GM08714 (cell line): ENCODE data around the gene PEX10.

Experiments used
- H3K4me3 ChIP-seq: fragments of 200-500 bp; sonication (Bioruptor generic); 2 replicates; pipeline ENCODE4 v1.5.1; 2014; ENCODE audit warnings: mild to moderate bottlenecking, low read length, inconsistent platforms
- ZNF274 ChIP-seq: IDR thresholded peaks from 2 replicates; pipeline ENCODE4 v1.6.1; 2012; ENCODE audit warnings: mild to moderate bottlenecking, low read depth, low read length

The PEX10 gene

DNA sequence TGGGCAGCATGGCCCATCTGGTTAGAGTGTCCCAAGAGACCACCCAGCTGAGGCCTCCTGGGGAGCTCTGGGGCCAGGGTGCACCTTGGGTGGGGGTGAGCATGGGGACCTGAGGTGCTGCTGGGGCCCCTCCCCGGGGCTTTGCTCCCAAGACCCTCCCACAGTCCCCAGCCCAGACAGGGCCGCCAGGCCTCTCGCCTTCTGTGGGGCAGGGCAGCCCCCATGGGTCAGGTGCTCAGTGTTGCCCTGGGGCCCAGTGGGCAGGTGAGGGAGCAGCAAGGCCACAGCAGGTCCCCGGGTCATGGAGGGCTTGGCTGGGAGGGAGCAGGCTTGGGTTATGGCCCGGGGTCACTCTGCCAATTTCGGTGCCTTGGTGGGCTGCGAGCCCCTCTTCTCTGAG, 24.5 kb upstream of the PEX10 start:
- no peak for TF ChIP-seq ZNF274

DNA sequence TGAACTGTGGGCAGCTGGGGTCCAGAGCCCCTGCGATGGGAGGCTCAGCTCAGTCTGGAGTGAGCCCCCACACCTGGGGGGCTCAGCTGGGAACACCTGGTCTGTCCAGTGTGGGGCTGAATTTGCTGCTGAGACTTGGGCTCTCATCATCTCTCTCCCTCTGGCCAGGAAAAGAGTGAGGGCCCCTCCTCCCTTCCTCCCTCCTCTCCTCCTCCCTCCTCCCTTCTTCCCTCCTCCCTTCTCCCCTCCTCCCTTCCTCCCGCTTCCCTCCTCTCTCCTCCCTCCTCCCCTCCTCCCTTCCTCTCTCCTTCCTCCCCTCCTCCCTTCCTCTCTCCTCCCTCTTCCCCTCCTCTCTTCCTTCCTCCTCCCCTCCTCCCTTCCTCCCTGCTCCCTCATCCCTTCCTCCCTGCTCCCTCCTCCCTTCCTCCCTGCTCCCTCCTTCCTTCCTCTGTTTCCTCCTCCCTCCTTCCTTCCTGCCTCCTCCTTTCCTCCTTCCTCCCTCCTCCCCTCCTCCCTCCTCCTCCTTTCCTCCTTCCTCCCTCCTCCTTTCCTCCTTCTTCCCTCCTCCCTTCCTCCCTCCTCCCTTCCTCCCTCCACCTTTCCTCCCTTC, 23.5 kb upstream of the PEX10 start:
- no peak for TF ChIP-seq ZNF274
- no peak overlapping the region for H3K4me3 ChIP-seq

More for the DNA sequence above, 24.5 kb upstream of the PEX10 start:
- no peak overlapping the region for H3K4me3 ChIP-seq

DNA sequence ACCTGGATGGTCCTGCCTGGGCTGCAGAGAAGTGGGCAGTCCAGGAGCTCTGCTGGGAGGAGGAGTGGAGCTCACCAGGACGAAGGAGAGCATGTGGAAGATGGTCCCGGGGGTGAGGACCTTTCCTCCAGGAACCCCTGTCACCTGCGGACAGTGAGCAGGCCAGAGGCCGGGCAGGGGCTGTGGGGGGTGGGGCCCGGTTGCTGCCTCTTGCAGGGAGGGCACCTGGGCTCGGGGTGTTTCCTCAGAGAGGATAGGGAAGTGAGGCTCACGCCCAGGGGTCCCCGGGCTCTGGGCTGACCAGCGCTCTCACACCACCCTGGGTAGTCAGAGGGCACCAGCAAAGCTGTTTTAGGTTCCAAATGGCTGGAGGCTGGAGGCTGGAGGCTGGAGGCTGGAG, 22.7 kb upstream of the PEX10 start:
- TF ChIP-seq ZNF274: no peak
- no peak overlapping the region for H3K4me3 ChIP-seq

DNA sequence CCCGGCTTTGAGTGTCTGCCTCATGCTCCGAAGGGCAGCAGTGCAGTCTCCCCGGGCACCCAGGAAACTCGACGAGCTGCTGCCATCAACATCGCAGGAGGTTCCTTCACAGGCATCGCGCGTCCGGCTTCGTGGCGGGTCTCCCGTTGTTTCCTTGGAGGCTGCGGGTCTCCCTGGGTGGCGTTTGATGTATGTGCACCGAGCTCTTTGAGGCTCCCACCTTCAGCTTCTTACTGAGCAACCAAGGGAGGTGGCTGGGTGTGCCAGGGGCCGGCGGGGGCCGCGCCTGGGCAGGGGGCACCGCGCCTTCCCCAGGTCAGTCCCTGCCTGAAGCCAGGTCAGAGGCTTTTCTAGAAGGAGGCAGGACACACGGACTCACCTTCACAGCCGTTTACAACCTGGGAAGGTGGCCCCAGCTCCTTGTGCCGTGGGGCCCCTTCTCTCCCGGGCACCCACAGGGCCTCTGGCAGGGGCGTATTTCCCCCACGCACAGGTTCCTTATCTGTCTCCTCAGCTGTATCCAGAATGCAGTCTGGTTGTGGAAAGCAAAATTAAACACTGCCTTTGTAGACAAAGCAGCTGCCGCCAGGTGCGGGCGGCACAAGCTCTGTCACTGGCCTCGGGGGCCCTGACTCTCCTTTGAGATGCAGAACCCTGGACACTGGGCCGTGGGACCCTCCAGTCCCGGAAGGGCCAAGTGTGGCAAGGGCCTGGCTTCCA, 21.7 kb upstream of the PEX10 start:
- no peak for TF ChIP-seq ZNF274
- H3K4me3 ChIP-seq: no peak overlapping the region

DNA sequence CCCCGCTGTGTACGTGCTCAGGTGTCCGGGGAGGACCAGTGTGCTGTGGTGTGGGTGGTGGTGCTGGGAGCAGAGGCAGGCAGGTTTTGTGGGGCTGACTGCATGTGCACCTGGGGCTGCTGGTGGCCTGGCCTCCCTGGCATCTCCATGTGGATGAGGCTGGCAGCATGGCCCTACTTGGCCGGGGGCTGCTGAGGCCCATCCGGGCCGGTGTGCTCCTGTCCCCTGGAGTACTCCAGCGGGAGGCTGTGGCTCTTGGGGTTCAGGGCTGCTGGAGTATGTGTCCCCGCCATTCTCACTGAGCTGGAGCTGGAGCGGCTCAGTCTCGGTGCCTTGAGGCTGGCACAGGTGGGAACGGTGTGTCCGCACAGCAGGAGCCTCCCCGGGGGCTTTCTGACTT, 20.8 kb upstream of the PEX10 start:
- TF ChIP-seq ZNF274: no peak
- H3K4me3 ChIP-seq: no peak overlapping the region

DNA sequence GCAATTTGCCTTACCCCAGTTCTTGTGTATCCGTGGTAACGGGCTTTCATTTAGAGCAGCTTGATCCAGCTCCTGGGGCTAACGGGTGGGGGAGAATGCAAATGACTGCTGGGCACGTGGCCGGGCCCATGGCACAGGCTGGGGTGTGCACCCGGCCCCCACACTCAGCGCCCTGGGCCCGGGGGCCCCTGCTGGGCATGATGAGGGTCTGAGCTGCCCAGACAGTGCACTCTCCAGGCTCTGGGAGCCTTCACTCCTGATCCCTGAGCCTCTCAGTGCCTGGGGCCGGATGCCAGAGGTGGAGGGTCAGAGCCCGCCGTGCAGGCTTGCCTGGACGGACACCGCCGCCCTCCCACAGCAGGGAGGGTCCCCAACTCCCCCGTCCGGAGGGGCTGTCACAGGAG, 20.1 kb upstream of the PEX10 start:
- TF ChIP-seq ZNF274: no peak
- H3K4me3 ChIP-seq: no peak overlapping the region

DNA sequence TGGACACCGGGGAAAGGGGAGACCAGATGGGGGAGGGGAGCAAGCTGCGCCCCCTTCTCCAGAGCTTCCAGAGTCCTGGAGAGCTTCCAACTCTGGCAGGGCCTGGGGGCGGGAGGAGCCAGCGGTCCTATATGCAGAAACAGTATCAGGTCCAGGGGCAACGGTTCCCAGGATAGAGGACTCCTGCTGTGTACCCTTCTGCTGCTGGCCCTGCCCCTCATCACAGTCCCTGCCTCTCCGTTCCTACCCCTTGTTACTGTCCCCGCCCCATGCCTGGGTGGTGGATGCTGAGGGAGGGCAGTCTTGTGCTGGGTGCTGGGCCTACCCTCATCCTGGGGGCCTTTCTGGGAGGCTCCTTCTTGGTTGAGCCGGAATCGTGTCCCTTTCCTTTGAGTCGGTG, 19.2 kb upstream of the PEX10 start:
- no peak overlapping the region for H3K4me3 ChIP-seq
- no peak for TF ChIP-seq ZNF274

DNA sequence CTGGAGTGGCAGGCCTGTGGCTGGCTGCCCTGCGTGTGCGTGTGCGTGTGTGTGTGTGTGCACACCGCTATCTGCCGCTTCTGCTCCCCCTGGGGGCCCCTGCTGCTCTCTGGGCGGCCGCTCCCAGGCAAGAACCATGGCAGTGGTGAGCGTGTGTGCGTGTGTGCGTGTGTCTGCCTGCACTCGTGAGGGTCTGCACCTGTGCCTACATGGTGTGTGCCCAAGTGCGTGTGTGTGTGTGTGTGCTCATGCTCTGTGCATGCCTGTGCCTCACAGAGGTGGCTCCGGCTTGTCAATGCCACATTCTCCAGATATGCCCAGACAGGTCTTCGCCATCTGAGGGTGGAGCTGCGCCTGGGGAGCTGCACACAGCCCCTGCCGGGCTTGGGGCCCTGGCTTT, 18.7 kb upstream of the PEX10 start:
- no peak for TF ChIP-seq ZNF274
- no peak overlapping the region for H3K4me3 ChIP-seq

DNA sequence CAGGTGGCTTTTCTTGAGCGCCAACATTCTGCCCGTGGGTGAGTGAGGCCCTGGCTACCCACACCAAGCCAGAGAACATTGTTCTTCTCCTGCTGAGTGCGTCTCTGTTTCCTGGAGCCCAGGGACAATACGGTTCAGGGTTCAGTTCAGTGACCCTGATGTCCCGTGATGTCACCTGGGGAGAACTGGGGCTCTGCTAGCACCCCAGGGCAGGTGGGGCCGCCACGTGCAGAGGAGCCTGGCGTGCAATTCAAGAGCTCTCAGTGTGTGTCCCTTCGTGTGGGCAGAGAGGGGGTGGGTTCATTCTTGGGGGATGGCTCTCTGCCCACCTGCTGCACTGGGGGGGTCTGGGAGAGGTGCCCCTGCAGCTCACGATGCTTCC, 18.2 kb upstream of the PEX10 start:
- no peak for TF ChIP-seq ZNF274
- no peak overlapping the region for H3K4me3 ChIP-seq

DNA sequence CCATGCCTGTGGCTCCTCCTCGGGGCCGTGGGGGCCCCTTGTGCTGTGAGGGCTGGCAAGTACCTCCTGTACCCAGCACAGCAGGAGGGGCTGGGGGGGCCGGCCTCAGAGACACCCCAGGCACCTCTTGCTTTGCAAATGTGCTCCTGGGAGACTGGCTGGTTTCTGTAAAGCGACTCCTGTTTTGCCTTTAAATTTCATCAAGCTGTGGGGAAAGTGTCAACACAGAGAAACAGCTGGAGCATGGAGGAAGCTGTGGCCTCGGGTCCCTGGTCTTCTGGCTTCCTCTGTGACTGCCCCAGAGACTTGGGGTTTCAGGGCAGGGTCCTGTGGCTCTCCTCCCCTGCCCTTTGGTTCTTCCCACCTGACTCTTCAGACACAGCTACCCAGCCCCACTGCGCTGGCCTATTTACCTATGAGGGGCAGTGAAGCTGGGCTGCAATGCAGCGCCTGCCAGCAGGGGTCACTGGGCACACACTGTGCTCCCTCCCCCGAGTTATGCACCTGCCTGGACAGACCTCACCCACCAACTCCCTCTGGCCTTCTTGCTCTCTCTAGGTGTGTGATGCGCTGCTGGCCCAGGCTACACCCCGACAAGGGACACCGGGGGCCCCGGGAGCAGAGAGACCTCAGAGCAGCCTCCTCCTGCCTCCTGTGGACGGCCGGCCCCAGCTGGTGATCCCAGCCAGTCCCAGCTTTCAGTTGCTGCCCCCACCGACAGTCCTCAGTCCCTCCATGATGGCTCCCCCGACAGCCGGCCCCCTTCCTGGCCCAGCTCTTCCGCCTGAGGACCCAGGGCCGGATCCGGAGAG, 17.6 kb upstream of the PEX10 start:
- H3K4me3 ChIP-seq: no peak overlapping the region
- no peak for TF ChIP-seq ZNF274

DNA sequence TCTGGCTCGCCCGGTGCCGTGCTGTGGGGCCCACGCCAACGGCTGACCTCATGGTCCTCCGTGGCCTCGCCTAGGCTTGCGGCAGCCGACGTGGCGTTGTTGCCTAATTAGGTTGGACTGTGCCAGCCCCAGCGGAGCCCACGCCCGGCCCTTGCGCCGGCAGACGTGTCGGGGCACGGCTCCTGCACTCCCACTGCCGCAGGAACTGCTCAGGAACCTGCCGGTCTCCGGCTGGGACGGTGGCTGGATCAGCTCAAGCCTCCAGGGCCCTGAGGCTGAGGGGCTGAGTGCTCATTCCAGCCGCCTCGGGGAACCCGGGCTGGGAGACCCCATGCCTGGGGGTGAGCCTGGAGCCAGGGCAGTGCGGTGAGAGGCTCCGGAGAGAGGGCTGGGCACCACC, 16.1 kb upstream of the PEX10 start:
- no peak for TF ChIP-seq ZNF274
- no peak overlapping the region for H3K4me3 ChIP-seq

DNA sequence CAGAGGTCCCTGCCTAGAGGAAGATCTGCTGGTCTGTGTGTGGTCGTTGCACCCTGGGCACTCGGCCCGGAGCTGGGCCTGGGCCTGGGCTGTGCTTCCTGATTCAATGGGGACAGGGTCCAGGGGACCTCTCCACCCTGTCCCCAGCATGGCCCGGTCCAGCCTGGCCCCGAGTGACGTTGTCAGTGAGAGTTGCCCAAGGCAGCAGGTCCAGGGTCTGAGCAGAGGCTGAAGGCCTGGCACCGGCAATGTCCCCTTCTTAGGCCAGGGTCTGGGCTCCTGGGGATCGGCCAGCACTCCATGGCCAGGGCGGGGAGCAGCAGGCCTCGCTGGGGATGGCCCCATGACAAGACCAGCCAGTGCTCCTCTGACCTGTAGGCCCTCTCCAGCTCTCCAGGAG, 15.6 kb upstream of the PEX10 start:
- H3K4me3 ChIP-seq: no peak overlapping the region
- no peak for TF ChIP-seq ZNF274

DNA sequence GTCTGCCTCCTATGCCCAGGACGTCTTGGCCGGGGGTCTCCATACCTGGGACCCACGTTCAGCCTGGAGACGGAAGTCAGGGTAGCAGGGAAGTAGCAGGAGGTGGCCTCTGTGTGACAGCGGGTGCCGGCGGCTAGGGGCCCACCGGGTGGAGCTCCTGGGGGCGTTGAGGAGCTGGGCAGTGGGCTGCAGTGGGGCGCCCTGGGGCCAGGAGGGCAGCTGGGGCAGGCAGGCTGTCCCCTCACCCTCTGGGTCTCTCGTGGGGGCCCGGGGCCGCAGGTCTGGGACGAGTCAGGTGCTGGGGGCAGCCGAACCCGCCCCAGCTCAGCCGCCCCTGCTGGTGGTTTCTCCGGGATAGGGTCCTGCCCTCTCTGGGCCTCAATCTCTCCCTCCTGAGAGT, 14.7 kb upstream of the PEX10 start:
- no peak for TF ChIP-seq ZNF274
- no peak overlapping the region for H3K4me3 ChIP-seq

DNA sequence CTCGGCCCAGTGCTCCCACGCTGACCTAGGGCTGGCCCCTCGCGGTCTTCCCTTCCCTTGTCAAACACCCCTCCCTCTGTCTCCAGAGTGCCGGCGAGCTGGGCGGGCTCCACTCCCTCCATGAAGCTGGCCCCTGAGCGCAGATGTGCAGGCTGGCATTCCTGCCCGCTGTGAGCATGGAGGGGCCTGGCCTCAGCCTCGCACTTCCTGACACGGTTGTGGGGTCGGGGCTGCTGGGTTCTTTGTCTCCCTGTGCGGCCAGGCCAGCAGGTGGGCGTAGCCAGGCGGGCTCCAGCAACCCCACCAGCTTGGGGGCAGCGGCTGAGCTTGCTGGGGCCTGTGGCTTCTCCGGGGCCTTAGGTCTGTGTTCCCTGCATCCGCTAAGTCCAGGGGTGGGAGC, 14.2 kb upstream of the PEX10 start:
- no peak overlapping the region for H3K4me3 ChIP-seq
- no peak for TF ChIP-seq ZNF274

DNA sequence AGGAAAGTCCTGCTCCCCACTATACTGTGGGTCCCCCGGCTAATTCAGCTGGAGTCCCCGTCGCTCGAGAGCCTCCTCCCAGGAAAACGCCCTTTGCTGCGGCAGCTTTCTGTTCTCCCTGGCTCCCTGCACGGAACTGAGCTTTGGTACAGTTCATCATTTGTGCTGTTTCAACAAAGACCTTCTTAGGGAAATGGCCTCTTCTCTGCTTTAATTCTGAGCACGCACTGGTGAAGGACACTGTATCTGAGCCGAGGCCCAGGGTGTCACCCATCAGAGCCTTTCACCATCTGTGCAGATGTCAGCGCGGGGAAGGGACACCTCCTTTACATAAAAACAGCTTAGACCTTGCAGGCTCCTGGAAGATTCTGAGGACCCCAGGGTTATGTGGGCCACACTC, 13.5 kb upstream of the PEX10 start:
- H3K4me3 ChIP-seq: no peak overlapping the region
- no peak for TF ChIP-seq ZNF274
